ENCODE results near the gene CNNM4. TPM values are rescaled to one million over a fixed set of nuclear protein-coding genes. Genes with fewer than 3 reads are reported as not detected.

The CNNM4 gene
- total and polyA plus RNA-seq, 10 donors, result 1.5 to 14.4 (median 7.8) TPM

DNA sequence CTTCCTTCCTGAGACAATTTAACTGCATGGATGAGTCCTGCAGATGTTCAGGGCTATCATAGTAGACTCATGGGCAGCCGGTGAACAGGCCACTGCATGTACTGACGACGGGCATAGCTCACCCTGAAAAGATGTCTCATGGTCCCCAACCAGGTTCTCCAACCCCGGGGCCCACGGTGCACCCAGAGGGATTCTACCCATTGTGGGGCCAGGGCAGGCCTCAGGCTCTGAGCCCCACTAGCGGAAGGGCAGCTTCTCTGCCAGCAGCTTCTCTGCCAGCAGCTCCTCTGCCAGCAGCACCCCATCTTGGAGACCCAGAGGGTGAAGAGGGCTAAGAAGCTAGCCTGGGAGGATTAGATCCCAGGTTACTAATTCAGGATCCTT lies 3.2 kb upstream of the CNNM4 start:
- 91 to 97% (median 93%) methylated on average over 6 of the region's 6 CpGs for WGBS, 5 donors
- Histone ChIP-seq H3K4me3 (no peak overlapping the region), H3K27me3 (replicated peaks in 1 of 7) (no peaks in the 10 kb centered on the region), H3K36me3 (no peaks in the 10 kb centered on the region), H3K4me1 (peaks cover 20 to 35% (median 27%) of the 10 kb centered on the region in 6 donors), H3K9me3 (no peaks in the 10 kb centered on the region), H3K27ac (no peak overlapping the region)
- intact Hi-C loops (cut with DNase I; ENCODE audit: low total_unique reads), result no loop called here
- TF ChIP-seq POLR2AphosphoS5 (IDR thresholded peaks at IDR 0.05) (no peak), POLR2A (IDR thresholded peaks at IDR 0.05) (no peak)
- TF ChIP-seq, protein P1, sequence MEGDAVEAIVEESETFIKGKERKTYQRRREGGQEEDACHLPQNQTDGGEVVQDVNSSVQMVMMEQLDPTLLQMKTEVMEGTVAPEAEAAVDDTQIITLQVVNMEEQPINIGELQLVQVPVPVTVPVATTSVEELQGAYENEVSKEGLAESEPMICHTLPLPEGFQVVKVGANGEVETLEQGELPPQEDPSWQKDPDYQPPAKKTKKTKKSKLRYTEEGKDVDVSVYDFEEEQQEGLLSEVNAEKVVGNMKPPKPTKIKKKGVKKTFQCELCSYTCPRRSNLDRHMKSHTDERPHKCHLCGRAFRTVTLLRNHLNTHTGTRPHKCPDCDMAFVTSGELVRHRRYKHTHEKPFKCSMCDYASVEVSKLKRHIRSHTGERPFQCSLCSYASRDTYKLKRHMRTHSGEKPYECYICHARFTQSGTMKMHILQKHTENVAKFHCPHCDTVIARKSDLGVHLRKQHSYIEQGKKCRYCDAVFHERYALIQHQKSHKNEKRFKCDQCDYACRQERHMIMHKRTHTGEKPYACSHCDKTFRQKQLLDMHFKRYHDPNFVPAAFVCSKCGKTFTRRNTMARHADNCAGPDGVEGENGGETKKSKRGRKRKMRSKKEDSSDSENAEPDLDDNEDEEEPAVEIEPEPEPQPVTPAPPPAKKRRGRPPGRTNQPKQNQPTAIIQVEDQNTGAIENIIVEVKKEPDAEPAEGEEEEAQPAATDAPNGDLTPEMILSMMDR (IDR thresholded peaks at IDR 0.05 in 8 of 11, conservative IDR thresholded peaks at IDR 0.05 in 3 of 11), result no peak
- DNase-seq, result peak; percentile 66

DNA sequence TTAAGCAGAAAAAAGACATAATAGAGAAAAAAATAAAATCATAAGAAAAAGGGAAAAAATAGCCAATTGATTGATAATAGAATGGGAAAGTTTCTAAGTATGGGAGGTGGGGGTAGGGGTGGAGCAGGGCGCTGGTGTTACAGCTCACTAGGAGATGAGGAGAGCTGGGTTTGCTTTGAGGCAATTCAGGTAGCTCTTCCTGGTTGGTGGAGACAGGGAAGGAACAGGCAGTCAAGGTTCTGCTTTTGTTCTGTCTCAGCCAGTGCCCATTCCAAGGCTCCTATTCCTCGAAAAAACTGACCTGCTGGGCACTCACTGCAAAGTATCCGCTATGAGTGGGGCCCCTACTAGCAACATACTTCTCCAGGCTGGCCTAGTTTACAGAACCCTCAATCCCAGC lies 1.7 kb upstream of the CNNM4 start:
- DNase-seq, result peak; percentile 35
- intact Hi-C loops (cut with DNase I; ENCODE audit: low total_unique reads), result no loop called here

GRCh38 chr2:96759548-96759947 lies 1.2 kb upstream of the CNNM4 start:
- Histone ChIP-seq H3K4me3 (peak overlapping the region in 1 of 8 donors; percentile 92), H3K9me3 (no peaks in the 10 kb centered on the region), H3K4me1 (peaks cover 36 to 56% (median 48%) of the 10 kb centered on the region in 6 donors), H3K27me3 (replicated peaks in 1 of 7) (no peaks in the 10 kb centered on the region), H3K36me3 (no peaks in the 10 kb centered on the region), H3K27ac (peak overlapping the region in 4 of 8 donors; percentile 76 to 92 (median 85))
- DNase-seq, result peak; percentile 73
- TF ChIP-seq POLR2AphosphoS5 (IDR thresholded peaks at IDR 0.05) (no peak), POLR2A (IDR thresholded peaks at IDR 0.05) (no peak)
- TF ChIP-seq, protein P1 (IDR thresholded peaks at IDR 0.05 in 8 of 11, conservative IDR thresholded peaks at IDR 0.05 in 3 of 11), result no peak
- intact Hi-C loops (cut with DNase I; ENCODE audit: low total_unique reads), result no loop called here
- WGBS, 5 donors, result 91 to 97% (median 93%) methylated on average over 4 of the region's 4 CpGs

More for the DNA sequence above, 1.7 kb upstream of the CNNM4 start:
- Histone ChIP-seq H3K9me3 (no peaks in the 10 kb centered on the region), H3K4me1 (peaks cover 34 to 50% (median 43%) of the 10 kb centered on the region in 6 donors), H3K36me3 (no peaks in the 10 kb centered on the region), H3K27me3 (replicated peaks in 1 of 7) (no peaks in the 10 kb centered on the region), H3K4me3 (no peak overlapping the region), H3K27ac (peak overlapping the region in 3 of 8 donors; percentile 84 to 92 (median 86))
- TF ChIP-seq POLR2A (IDR thresholded peaks at IDR 0.05) (no peak), POLR2AphosphoS5 (IDR thresholded peaks at IDR 0.05) (no peak)
- TF ChIP-seq, protein P1 (IDR thresholded peaks at IDR 0.05 in 8 of 11, conservative IDR thresholded peaks at IDR 0.05 in 3 of 11), result no peak
- WGBS, 5 donors, result 74 to 84% (median 77%) methylated on average over 3 of the region's 3 CpGs

DNA sequence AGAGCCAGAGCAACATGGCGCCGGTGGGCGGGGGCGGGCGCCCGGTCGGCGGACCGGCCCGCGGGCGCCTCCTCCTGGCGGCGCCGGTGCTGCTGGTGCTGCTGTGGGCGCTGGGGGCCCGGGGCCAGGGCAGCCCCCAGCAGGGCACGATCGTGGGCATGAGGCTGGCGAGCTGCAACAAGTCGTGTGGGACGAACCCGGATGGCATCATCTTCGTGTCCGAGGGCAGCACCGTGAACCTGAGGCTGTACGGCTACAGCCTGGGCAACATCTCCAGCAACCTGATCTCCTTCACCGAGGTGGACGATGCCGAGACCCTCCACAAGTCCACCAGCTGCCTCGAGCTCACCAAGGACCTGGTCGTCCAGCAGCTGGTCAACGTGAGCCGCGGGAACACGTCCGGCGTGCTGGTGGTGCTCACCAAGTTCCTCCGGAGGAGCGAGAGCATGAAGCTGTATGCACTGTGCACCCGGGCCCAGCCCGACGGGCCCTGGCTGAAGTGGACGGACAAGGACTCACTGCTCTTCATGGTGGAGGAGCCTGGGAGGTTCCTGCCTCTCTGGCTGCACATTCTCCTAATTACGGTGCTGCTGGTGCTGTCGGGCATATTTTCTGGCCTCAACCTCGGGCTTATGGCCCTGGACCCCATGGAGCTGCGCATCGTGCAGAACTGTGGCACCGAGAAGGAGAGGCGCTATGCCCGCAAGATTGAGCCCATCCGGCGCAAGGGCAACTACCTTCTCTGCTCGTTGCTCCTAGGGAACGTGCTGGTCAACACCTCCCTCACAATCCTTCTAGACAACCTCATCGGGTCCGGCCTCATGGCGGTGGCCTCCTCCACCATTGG lies 507 bp downstream of the CNNM4 start:
- 25 to 49% (median 28%) methylated on average over 29 to 59 of the region's 59 CpGs for WGBS, 5 donors
- peak overlapping the region; percentile 49 to 92 (median 62) for H3K4me3 ChIP-seq
- H3K9me3 ChIP-seq, result no peaks in the 10 kb centered on the region
- TF ChIP-seq, protein P1 (IDR thresholded peaks at IDR 0.05 in 8 of 11, conservative IDR thresholded peaks at IDR 0.05 in 3 of 11), result peak; percentile 12 to 75 (median 60)
- TF ChIP-seq POLR2AphosphoS5 (IDR thresholded peaks at IDR 0.05) (no peak), POLR2A (IDR thresholded peaks at IDR 0.05) (peak in 1 of 3 donors; percentile 61)
- peak overlapping the region; percentile 57 to 92 (median 82) for H3K27ac ChIP-seq
- H3K36me3 ChIP-seq, result no peaks in the 10 kb centered on the region
- intact Hi-C loops (cut with DNase I; ENCODE audit: low total_unique reads), result no loop called here
- H3K4me1 ChIP-seq, result peaks cover 36 to 73% (median 60%) of the 10 kb centered on the region in 6 donors
- peak; percentile 91 for DNase-seq
- no peaks in the 10 kb centered on the region for H3K27me3 ChIP-seq (replicated peaks in 1 of 7)
